Smooth muscle cell (in vitro differentiated cells): ENCODE data around the gene TMEM106C. TPM values are rescaled to one million over a fixed set of nuclear protein-coding genes. Genes with fewer than 3 reads are reported as not detected.

Source experiments
- DNase-seq: peaks from one replicate; lab custom pipeline; 2025; ENCODE audit not compliant: unreplicated experiment; lab: John Stamatoyannopoulos, UW
- H2AFZ ChIP-seq: fragments of 200-600 bp; sonication (generic); 2 replicates; pipeline ENCODE4 v1.6.0; 2016; ENCODE audit warnings: antibody characterized with exemption, low read depth, mild to moderate bottlenecking
- H3F3A ChIP-seq: fragments of 200-600 bp; sonication (generic); 2 replicates; pipeline ENCODE4 v1.6.0; 2017; ENCODE audit warnings: antibody characterized with exemption, low read depth
- H3K27ac ChIP-seq: fragments of 200-600 bp; sonication (generic); 2 replicates; pipeline ENCODE4 v1.5.1; 2016; ENCODE audit warnings: low read depth, mild to moderate bottlenecking
- H3K27me3 ChIP-seq: fragments of 200-600 bp; sonication (generic); 2 replicates; pipeline ENCODE4 v1.6.1; 2016; ENCODE audit warnings: low read depth, mild to moderate bottlenecking
- H3K36me3 ChIP-seq: fragments of 200-600 bp; sonication (generic); 2 replicates; pipeline ENCODE4 v1.5.1; 2016; ENCODE audit warnings: low read depth
- H3K4me1 ChIP-seq: fragments of 200-600 bp; sonication (generic); 2 replicates; pipeline ENCODE4 v1.5.1; 2016; ENCODE audit warnings: low read depth
- H3K4me2 ChIP-seq: fragments of 200-600 bp; sonication (generic); 2 replicates; pipeline ENCODE4 v1.6.0; 2016; ENCODE audit warnings: mild to moderate bottlenecking
- H3K4me3 ChIP-seq: fragments of 200-600 bp; sonication (generic); 2 replicates; pipeline ENCODE4 v1.5.1; 2016; ENCODE audit warnings: mild to moderate bottlenecking
- H3K79me2 ChIP-seq: fragments of 200-600 bp; sonication (generic); 2 replicates; pipeline ENCODE4 v1.6.0; 2016; ENCODE audit warnings: low read depth, mild to moderate bottlenecking
- H3K9ac ChIP-seq: fragments of 200-600 bp; sonication (generic); 2 replicates; pipeline ENCODE4 v1.6.0; 2016; ENCODE audit warnings: low read depth
- H3K9me3 ChIP-seq: fragments of 200-600 bp; sonication (generic); replicated peaks from 2 replicates; pipeline ENCODE4 v1.5.1; 2016; ENCODE audit warnings: low read depth
- H4K20me1 ChIP-seq: fragments of 200-600 bp; sonication (generic); 2 replicates; pipeline ENCODE4 v1.6.0; 2016; ENCODE audit warnings: low read depth
- CTCF ChIP-seq: fragments of 200-600 bp; sonication (generic); IDR thresholded peaks from 2 replicates; pipeline ENCODE4 v1.5.1; 2017; ENCODE audit warnings: borderline replicate concordance, mild to moderate bottlenecking, antibody characterized with exemption; ENCODE audit not compliant: insufficient read depth, poor library complexity, severe bottlenecking
- WGBS: methylation state at CpG from one replicate; pipeline ENCODE4 v1.1.7; 2016; ENCODE audit warnings: low lambda C conversion rate; 5-methylcytosine and 5-hydroxymethylcytosine counted together
- polyA plus RNA-seq: library from polyadenylated mRNA; unstranded; fragments of >200 nt; fragmentation: Nextera tagmentation; extraction: Ambion mirVana; gene quantifications from 2 replicates; pipeline ENCODE4 v1.2.1, GENCODE V29; 2016
- total RNA-seq: library from RNA; depleted of rRNA; stranded (reverse); fragments of >200 nt; gene quantifications from 2 replicates; pipeline ENCODE4 v1.2.3, GENCODE V29; 2014

The TMEM106C gene
- total and polyA plus RNA-seq, 2 experiments from 2014 or later: 42.7 to 58.9 TPM

- H3F3A ChIP-seq: no peaks in the 10 kb centered on the region
- no peaks in the 10 kb centered on the region for H3K9me3 ChIP-seq
- H3K4me3 ChIP-seq: no peak overlapping the region
- WGBS: 93% methylated on average over 6 of the region's 6 CpGs
- DNase-seq: no peak
- no peak overlapping the region for H3K27ac ChIP-seq
- TF ChIP-seq CTCF: no peak
- no peak overlapping the region for H2AFZ ChIP-seq
- H3K4me1 ChIP-seq: no peaks in the 10 kb centered on the region
- H4K20me1 ChIP-seq: no peaks in the 10 kb centered on the region
- H3K36me3 ChIP-seq: no peaks in the 10 kb centered on the region
- no peaks in the 10 kb centered on the region for H3K27me3 ChIP-seq
- no peaks in the 10 kb centered on the region for H3K79me2 ChIP-seq
- no peak overlapping the region for H3K9ac ChIP-seq
- no peak overlapping the region for H3K4me2 ChIP-seq
These were observed 18.6 kb upstream of the TMEM106C start for GRCh38 chr12:47944685-47945340.

- H3K27me3 ChIP-seq: no peaks in the 10 kb centered on the region
- H3K4me3 ChIP-seq: no peak overlapping the region
- no peaks in the 10 kb centered on the region for H4K20me1 ChIP-seq
- H3K4me1 ChIP-seq: no peaks in the 10 kb centered on the region
- H3K9me3 ChIP-seq: no peaks in the 10 kb centered on the region
- no peak for TF ChIP-seq CTCF
- 79% methylated on average over 1 of the region's 1 CpG for WGBS
- H3F3A ChIP-seq: no peaks in the 10 kb centered on the region
- H3K27ac ChIP-seq: no peak overlapping the region
- no peaks in the 10 kb centered on the region for H3K79me2 ChIP-seq
- DNase-seq: no peak
- no peak overlapping the region for H3K4me2 ChIP-seq
- H3K36me3 ChIP-seq: no peaks in the 10 kb centered on the region
- H2AFZ ChIP-seq: no peak overlapping the region
- H3K9ac ChIP-seq: no peak overlapping the region
These were observed 18.1 kb upstream of the TMEM106C start for GRCh38 chr12:47945341-47945728.

- H4K20me1 ChIP-seq: no peaks in the 10 kb centered on the region
- 75% methylated on average over 27 of the region's 27 CpGs for whole genome bisulfite sequencing
- no peaks in the 10 kb centered on the region for H3F3A ChIP-seq
- H3K36me3 ChIP-seq: no peaks in the 10 kb centered on the region
- no peaks in the 10 kb centered on the region for H3K27me3 ChIP-seq
- no peak for DNase-seq
- no peak overlapping the region for H3K9ac ChIP-seq
- no peak overlapping the region for H3K4me2 ChIP-seq
- no peak overlapping the region for H3K4me3 ChIP-seq
- no peak overlapping the region for H2AFZ ChIP-seq
- H3K27ac ChIP-seq: no peak overlapping the region
- H3K9me3 ChIP-seq: no peaks in the 10 kb centered on the region
- H3K4me1 ChIP-seq: no peaks in the 10 kb centered on the region
- H3K79me2 ChIP-seq: no peaks in the 10 kb centered on the region
- TF ChIP-seq CTCF: no peak
These were observed 16.7 kb upstream of the TMEM106C start for GRCh38 chr12:47946413-47947323.

GRCh38 chr12:47947341-47947740 is 16.1 kb upstream of the TMEM106C start:
- Histone ChIP-seq H3K36me3 (no peaks in the 10 kb centered on the region), H4K20me1 (no peaks in the 10 kb centered on the region), H3K79me2 (no peaks in the 10 kb centered on the region), H3K27ac (no peak overlapping the region), H3K27me3 (no peaks in the 10 kb centered on the region), H3K4me3 (no peak overlapping the region), H3F3A (no peaks in the 10 kb centered on the region), H2AFZ (no peak overlapping the region), H3K9me3 (no peaks in the 10 kb centered on the region), H3K4me2 (no peak overlapping the region), H3K4me1 (no peaks in the 10 kb centered on the region), H3K9ac (no peak overlapping the region)
- no peak for DNase-seq
- no peak for TF ChIP-seq CTCF
- 72% methylated on average over 12 of the region's 12 CpGs for WGBS
